Panc1 (cell line): Measurements from ENCODE around the gene KDM3B. TPM values are rescaled to one million over a fixed set of nuclear protein-coding genes. Genes with fewer than 3 reads are reported as not detected.

Experiments used
- ATAC-seq: fragments of 200-7000 bp; cut with Tn5 transposase; 2 replicates; pipeline ENCODE4 v1.9.1; 2020; ENCODE audit warnings: mild to moderate bottlenecking, moderate library complexity
- BruUV-seq: library from RNA; stranded (reverse); fragments of 400-500 nt; replicated peaks from 2 replicates; lab custom pipeline; 2021; lab: Mats Ljungman, UMichigan
- CTCF ChIA-PET: fragments of 300-600 bp; sonication (Branson Sonifier 250); formaldehyde crosslinking; loops from one replicate; lab custom pipeline; 2022; ENCODE audit warnings: antibody characterized with exemption; lab: Charles Lee
- POLR2A ChIA-PET: fragments of 300-600 bp; sonication (Branson Sonifier 250); formaldehyde crosslinking; loops from one replicate; lab custom pipeline; 2022; ENCODE audit warnings: antibody characterized with exemption; lab: Charles Lee
- DNase-seq: peaks from one replicate; pipeline ENCODE4 v3.0.0-alpha.2; 2010; ENCODE audit warnings: low read depth, low spot score
- H3K27ac ChIP-seq: 2 replicates; pipeline ENCODE4 v1.5.1; 2011; ENCODE audit warnings: mild to moderate bottlenecking, low read length, inconsistent platforms
- H3K27me3 ChIP-seq: fragments of 200-500 bp; sonication (Bioruptor generic); 2 replicates; pipeline ENCODE4 v1.6.0; 2014; ENCODE audit warnings: low read length, inconsistent platforms; ENCODE audit not compliant: control insufficient read depth, insufficient read depth
- H3K36me3 ChIP-seq: fragments of 200-500 bp; sonication (Bioruptor generic); 2 replicates; pipeline ENCODE4 v1.5.1; 2014; ENCODE audit warnings: inconsistent platforms, mild to moderate bottlenecking, low read length, moderate library complexity; ENCODE audit not compliant: control insufficient read depth, insufficient read depth
- H3K4me1 ChIP-seq: 2 replicates; pipeline ENCODE4 v1.5.1; 2011; ENCODE audit warnings: inconsistent platforms, mild to moderate bottlenecking, low read length, moderate library complexity; ENCODE audit not compliant: control insufficient read depth, insufficient read depth
- H3K4me3 ChIP-seq, 2 experiments: 2 replicates each; pipeline ENCODE4 v1.5.1; 2011 to 2012; ENCODE audit warnings: low read depth in 2 of 2, low read length in 2 of 2, mild to moderate bottlenecking in 2 of 2, inconsistent platforms in 1 of 2, moderate library complexity in 1 of 2
- H3K9me3 ChIP-seq: fragments of 200-500 bp; sonication (Bioruptor generic); 2 replicates; pipeline ENCODE4 v1.5.1; 2014; ENCODE audit warnings: low read depth, mild to moderate bottlenecking, inconsistent platforms, low read length, moderate library complexity; ENCODE audit not compliant: control insufficient read depth, insufficient read depth
- CTCF ChIP-seq: fragments of 450-650 bp; IDR thresholded peaks from 2 replicates; pipeline ENCODE4 v1.5.1; 2017; ENCODE audit warnings: mild to moderate bottlenecking
- POLR2AphosphoS5 ChIP-seq: IDR thresholded peaks from 2 replicates; pipeline ENCODE4 v1.6.1; 2012; ENCODE audit warnings: mild to moderate bottlenecking, low read depth, low read length, moderate library complexity
- REST ChIP-seq, 2 experiments: IDR thresholded peaks; 2 replicates each; pipeline ENCODE4 v1.6.1; 2011 to 2012; ENCODE audit warnings: low read depth in 2 of 2, control low read depth in 1 of 2, low read length in 1 of 2, mild to moderate bottlenecking in 1 of 2, moderate library complexity in 1 of 2; ENCODE audit not compliant: insufficient read depth in 1 of 2
- SIN3A ChIP-seq: IDR thresholded peaks from 2 replicates; pipeline ENCODE4 v1.6.1; 2012; ENCODE audit warnings: low read depth, mild to moderate bottlenecking, low read length, moderate library complexity, borderline replicate concordance; ENCODE audit not compliant: insufficient read depth
- TCF7L2 ChIP-seq: IDR thresholded peaks from 2 replicates; pipeline ENCODE4 v1.6.1; 2011; ENCODE audit warnings: mild to moderate bottlenecking, low read depth, low read length, inconsistent platforms
- in situ Hi-C: cut with HindIII; loops from 2 replicates; pipeline ENCODE4 v1.10.0; 2016; ENCODE audit warnings: low sequenced_read_pairs, low pct_unique_long_range_greater_than_20kb
- intact Hi-C: fragments of 100-400 bp; cut with micrococcal nuclease; formaldehyde crosslinking; loops from one replicate; pipeline ENCODE4 v1.10.0; 2022; ENCODE audit not compliant: unreplicated experiment
- total RNA-seq: library from RNA; stranded (reverse); gene quantifications from one replicate; pipeline ENCODE4 v1.2.1, GENCODE V29; 2021; ENCODE audit not compliant: unreplicated experiment

Gene KDM3B
- total RNA-seq, 1 experiment from 2014 or later = 65.0 TPM

- Histone ChIP-seq H3K4me3 (no peak overlapping the region), H3K9me3 (no peaks in the 10 kb centered on the region), H3K36me3 (no peaks in the 10 kb centered on the region), H3K4me1 (peaks cover 3% of the 10 kb centered on the region; the same call in 1 of the 2 replicates), H3K27me3 (no peaks in the 10 kb centered on the region), H3K27ac (no peak overlapping the region)
- TF ChIP-seq POLR2AphosphoS5 (no peak), SIN3A (no peak), TCF7L2 (no peak), REST (IDR thresholded peaks at IDR 0.05; ENCODE audit: insufficient read depth in 1 of 2, low read depth in 2 of 2, low read length in 1 of 2) (no peak), CTCF (no peak)
- ChIA-PET POLR2A (interaction anchor here (0.6 kb wide), 1 partner anchor 11 kb away, joined by 4 read pairs; no protein-coding TSS in a partner anchor), CTCF (no interaction called here)
- BruUV-seq = no TSS peak
- in situ Hi-C loops (no loop called here), intact Hi-C loops (no loop called here)
- no peak for DNase-seq
- ATAC-seq = no peak
These were observed 101.1 kb downstream of the KDM3B start for GRCh38 chr5:138453590-138453989.

GRCh38 chr5:138454121-138454520 lies 101.6 kb downstream of the KDM3B start:
- DNase-seq (no peak), ATAC-seq (no peak)
- ChIA-PET POLR2A (interaction anchor here (1.5 kb wide), 1 partner anchor 10 kb away, joined by 4 read pairs; no protein-coding TSS in a partner anchor), CTCF (no interaction called here)
- in situ Hi-C loops (no loop called here), intact Hi-C loops (no loop called here)
- Histone ChIP-seq H3K4me3 (no peak overlapping the region), H3K27ac (no peak overlapping the region), H3K4me1 (peaks cover 3% of the 10 kb centered on the region; the same call in 1 of the 2 replicates), H3K9me3 (no peaks in the 10 kb centered on the region), H3K27me3 (no peaks in the 10 kb centered on the region), H3K36me3 (no peaks in the 10 kb centered on the region)
- BruUV-seq = no TSS peak
- TF ChIP-seq CTCF (no peak), TCF7L2 (no peak)
